Thyroid gland (tissue), 4 donors: ENCODE results near the gene C19orf85.

Experiments used
- POLR2A ChIP-seq, 2 donors: fragments of 450-650 bp; IDR thresholded peaks; one replicate each; pipeline ENCODE4 v1.6.1; 2017; ENCODE audit warnings: antibody characterized with exemption in 2 of 2, mild to moderate bottlenecking in 2 of 2, moderate library complexity in 1 of 2
- TF ChIP-seq, protein P1 (sequence below), 6 experiments: fragments of 200-600 bp in 3 of 6; fragments of 450-650 bp in 3 of 6; sonication (generic) in 3 of 6; IDR thresholded peaks; one replicate each; pipeline ENCODE4 v1.5.1; 2016 to 2019; ENCODE audit warnings: antibody characterized with exemption in 6 of 6, mild to moderate bottlenecking in 2 of 6, inconsistent platforms in 1 of 6, moderate library complexity in 1 of 6

GRCh38 chr19:55474269-55475265 is 10.0 kb upstream of the C19orf85 start:
- TF ChIP-seq, protein P1, sequence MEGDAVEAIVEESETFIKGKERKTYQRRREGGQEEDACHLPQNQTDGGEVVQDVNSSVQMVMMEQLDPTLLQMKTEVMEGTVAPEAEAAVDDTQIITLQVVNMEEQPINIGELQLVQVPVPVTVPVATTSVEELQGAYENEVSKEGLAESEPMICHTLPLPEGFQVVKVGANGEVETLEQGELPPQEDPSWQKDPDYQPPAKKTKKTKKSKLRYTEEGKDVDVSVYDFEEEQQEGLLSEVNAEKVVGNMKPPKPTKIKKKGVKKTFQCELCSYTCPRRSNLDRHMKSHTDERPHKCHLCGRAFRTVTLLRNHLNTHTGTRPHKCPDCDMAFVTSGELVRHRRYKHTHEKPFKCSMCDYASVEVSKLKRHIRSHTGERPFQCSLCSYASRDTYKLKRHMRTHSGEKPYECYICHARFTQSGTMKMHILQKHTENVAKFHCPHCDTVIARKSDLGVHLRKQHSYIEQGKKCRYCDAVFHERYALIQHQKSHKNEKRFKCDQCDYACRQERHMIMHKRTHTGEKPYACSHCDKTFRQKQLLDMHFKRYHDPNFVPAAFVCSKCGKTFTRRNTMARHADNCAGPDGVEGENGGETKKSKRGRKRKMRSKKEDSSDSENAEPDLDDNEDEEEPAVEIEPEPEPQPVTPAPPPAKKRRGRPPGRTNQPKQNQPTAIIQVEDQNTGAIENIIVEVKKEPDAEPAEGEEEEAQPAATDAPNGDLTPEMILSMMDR (IDR thresholded peaks at IDR 0.05), result no peak
- peak in 1 of 2 donors; percentile 28 for TF ChIP-seq POLR2A (IDR thresholded peaks at IDR 0.05)
